OCI-LY7 (cell line): Measurements from ENCODE around the gene LHFPL6. TPM values are rescaled to one million over a fixed set of nuclear protein-coding genes. Genes with fewer than 3 reads are reported as not detected.

Experiments used
- BruUV-seq: library from RNA; stranded (reverse); fragments of 400-500 nt; replicated peaks from 2 replicates; lab custom pipeline; 2021; lab: Mats Ljungman, UMichigan
- CTCF ChIA-PET: fragments of 300-600 bp; sonication (Branson Sonifier 250); formaldehyde crosslinking; loops from one replicate; lab custom pipeline; 2022; ENCODE audit warnings: antibody characterized with exemption; ENCODE audit not compliant: unreplicated experiment; lab: Charles Lee
- POLR2A ChIA-PET: fragments of 300-600 bp; sonication (Branson Sonifier 250); formaldehyde crosslinking; loops from one replicate; lab custom pipeline; 2022; ENCODE audit warnings: antibody characterized with exemption; lab: Charles Lee
- DNase-seq: peaks from one replicate; pipeline ENCODE4 v3.0.0-alpha.2; 2015; ENCODE audit warnings: low spot score
- H2AFZ ChIP-seq: fragments of 200-600 bp; sonication (generic), shearing (Covaris generic); 2 replicates; pipeline ENCODE4 v1.6.1; 2014; ENCODE audit warnings: mild to moderate bottlenecking, antibody characterized with exemption, low read length, moderate library complexity
- H3K27ac ChIP-seq: fragments of 200-600 bp; sonication (generic); 2 replicates; pipeline ENCODE4 v1.5.1; 2014; ENCODE audit warnings: mixed run types, low read depth, mild to moderate bottlenecking, moderate library complexity, low read length, inconsistent platforms; ENCODE audit not compliant: poor library complexity, severe bottlenecking
- H3K36me3 ChIP-seq: fragments of 200-600 bp; sonication (generic); 2 replicates; pipeline ENCODE4 v1.6.1; 2014; ENCODE audit warnings: mild to moderate bottlenecking, antibody characterized with exemption, low read length, moderate library complexity, mixed read lengths; ENCODE audit not compliant: insufficient read depth
- H3K4me1 ChIP-seq: fragments of 200-600 bp; sonication (generic); 2 replicates; pipeline ENCODE4 v1.5.1; 2014; ENCODE audit warnings: mild to moderate bottlenecking, low read length; ENCODE audit not compliant: insufficient read depth, poor library complexity, severe bottlenecking
- H3K4me2 ChIP-seq: fragments of 200-600 bp; sonication (generic); 2 replicates; pipeline ENCODE4 v1.6.1; 2014; ENCODE audit warnings: mild to moderate bottlenecking, low read length
- H3K4me3 ChIP-seq: fragments of 200-600 bp; sonication (generic); 2 replicates; pipeline ENCODE4 v1.5.1; 2014; ENCODE audit warnings: mild to moderate bottlenecking, low read depth, low read length; ENCODE audit not compliant: poor library complexity, severe bottlenecking
- H3K79me2 ChIP-seq: fragments of 200-600 bp; sonication (generic); 2 replicates; pipeline ENCODE4 v1.6.1; 2016; ENCODE audit warnings: low read depth, mild to moderate bottlenecking, low read length, moderate library complexity, mixed read lengths; ENCODE audit not compliant: insufficient read depth
- H3K9me2 ChIP-seq: fragments of 200-600 bp; sonication (generic); 2 replicates; pipeline ENCODE4 v1.6.1; 2016; ENCODE audit warnings: mild to moderate bottlenecking, low read length, mixed read lengths; ENCODE audit not compliant: insufficient read depth
- H3K9me3 ChIP-seq: fragments of 200-600 bp; sonication (generic); 2 replicates; pipeline ENCODE4 v1.6.1; 2014; ENCODE audit warnings: mild to moderate bottlenecking, mixed run types, low read length, mixed read lengths
- H4K20me1 ChIP-seq: fragments of 200-600 bp; sonication (generic); 2 replicates; pipeline ENCODE4 v1.6.1; 2014; ENCODE audit warnings: mild to moderate bottlenecking, antibody characterized with exemption, low read length, moderate library complexity, mixed read lengths; ENCODE audit not compliant: insufficient read depth
- CTCF ChIP-seq: fragments of 200-600 bp; sonication (generic); conservative IDR thresholded peaks from 2 replicates; pipeline ENCODE4 v1.5.1; 2014; ENCODE audit warnings: mild to moderate bottlenecking, antibody characterized with exemption, low read length, moderate library complexity, mixed read lengths
- EZH2phosphoT487 ChIP-seq: fragments of 200-600 bp; sonication (generic); IDR thresholded peaks from 2 replicates; pipeline ENCODE4 v1.6.1; 2018; ENCODE audit warnings: low read depth, borderline replicate concordance, mild to moderate bottlenecking, mixed run types, antibody characterized with exemption, low read length, moderate library complexity, mixed read lengths
- intact Hi-C: fragments of 100-400 bp; cut with micrococcal nuclease; formaldehyde crosslinking; loops from one replicate; pipeline ENCODE4 v1.10.0; 2022; ENCODE audit not compliant: unreplicated experiment
- total RNA-seq, 2 experiments: library from RNA; depleted of rRNA in 1 of 2; stranded (reverse); fragments of >200 nt in 1 of 2; shearing (Covaris generic) in 1 of 2; gene quantifications; 2 replicates each; pipeline ENCODE4 v1.2.3, GENCODE V29; 2014 to 2022

Gene LHFPL6
- total RNA-seq, 2 experiments from 2014 or later = 15.1 to 27.7 TPM

DNA sequence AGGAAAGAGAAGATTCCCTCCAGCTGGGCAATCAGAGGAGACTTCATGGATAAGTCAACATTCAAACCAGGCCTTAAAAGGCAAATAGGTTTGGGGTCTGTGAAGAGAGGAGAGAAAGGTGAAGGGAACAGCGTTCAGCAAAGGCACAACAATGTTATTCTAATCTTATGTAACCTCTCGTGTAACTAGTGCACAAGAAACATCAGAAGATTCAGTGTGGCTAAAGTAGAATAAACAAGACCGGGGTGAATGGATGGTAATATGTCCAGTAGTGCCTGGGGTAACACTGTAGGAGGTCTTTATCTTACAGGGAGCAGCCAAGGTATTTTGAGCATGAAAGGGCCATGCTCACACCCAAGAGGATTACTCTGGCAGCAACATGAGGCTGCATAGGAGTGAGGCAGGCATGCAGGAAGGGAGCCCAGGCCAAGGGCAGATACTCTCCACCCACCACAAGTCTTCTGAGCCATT is 24.1 kb downstream of the LHFPL6 start:
- peaks cover 90% of the 10 kb centered on the region for H3K4me1 ChIP-seq
- H3K79me2 ChIP-seq = peaks cover 85% of the 10 kb centered on the region
- intact Hi-C loops = loop anchor here (2.0 kb wide), 1 partner anchor 22 kb away; no protein-coding TSS in a partner anchor
- peak overlapping the region; percentile 77 for H3K4me2 ChIP-seq
- no peaks in the 10 kb centered on the region for H3K9me3 ChIP-seq
- ChIA-PET POLR2A (interaction anchor here (0.6 to 2.0 kb wide), 6 partner anchors 10 to 105 kb away, joined by 3 to 12 read pairs (median 4); no protein-coding TSS in a partner anchor), CTCF (no interaction called here)
- H3K4me3 ChIP-seq = peak overlapping the region; percentile 58
- H3K36me3 ChIP-seq = peaks cover 8% of the 10 kb centered on the region; the same call in 1 of the 2 replicates
- peak; percentile 58 for DNase-seq
- H4K20me1 ChIP-seq = no peaks in the 10 kb centered on the region
- TF ChIP-seq EZH2phosphoT487 (no peak), CTCF (no peak)
- peak overlapping the region; percentile 71; the same call in 1 of the 2 replicates for H2AFZ ChIP-seq
- H3K9me2 ChIP-seq = no peaks in the 10 kb centered on the region
- peak overlapping the region; percentile 99 for H3K27ac ChIP-seq
- no TSS peak for BruUV-seq

- CTCF ChIA-PET = no interaction called here
Observed at GRCh38 chr13:39577838-39578491, 25.0 kb downstream of the LHFPL6 start.

More at GRCh38 chr13:39577838-39578491, 25.0 kb downstream of the LHFPL6 start:
- Histone ChIP-seq H3K36me3 (peaks cover 10% of the 10 kb centered on the region; the same call in 1 of the 2 replicates), H3K9me3 (no peaks in the 10 kb centered on the region), H2AFZ (peak overlapping the region; percentile 71; the same call in 1 of the 2 replicates), H3K4me1 (peaks cover 81% of the 10 kb centered on the region), H3K4me2 (peak overlapping the region; percentile 77), H4K20me1 (no peaks in the 10 kb centered on the region), H3K9me2 (no peaks in the 10 kb centered on the region), H3K27ac (peak overlapping the region; percentile 99), H3K79me2 (peaks cover 76% of the 10 kb centered on the region; the same call in 1 of the 2 replicates), H3K4me3 (peak overlapping the region; percentile 58)
- peak; percentile 57 for DNase-seq
- no peak for TF ChIP-seq EZH2phosphoT487
- no peak for TF ChIP-seq CTCF
- no TSS peak for BruUV-seq
- intact Hi-C loops = loop anchor here (2.0 kb wide), 1 partner anchor 23 kb away; no protein-coding TSS in a partner anchor
- POLR2A ChIA-PET = interaction anchor here (0.7 to 3.4 kb wide), 3 partner anchors 10 to 216 kb away, joined by 3 to 15 read pairs (median 3); no protein-coding TSS in a partner anchor
